Measurements from ENCODE around the gene PMP22. TPM values are rescaled to one million over a fixed set of nuclear protein-coding genes. Genes with fewer than 3 reads are reported as not detected.

The PMP22 gene
- total and polyA plus RNA-seq, 2 donors (not counting 3 experiments of a cell fraction or from before 2014, with no cell fraction given), result 67.2 to 103 TPM

GRCh38 chr17:15270628-15271381 is 5.7 kb upstream of the PMP22 start:
- BruUV-seq (replicated peaks), result no TSS peak
- no peak overlapping the region for H3K9ac ChIP-seq (replicated peaks; ENCODE audit: extremely low read depth, insufficient read depth, low read length)
- no peak overlapping the region for H3K27ac ChIP-seq (ENCODE audit: insufficient read depth, low read depth, low read length)
- H3K4me3 ChIP-seq (replicated peaks in 1 of 3; ENCODE audit: insufficient read depth in 1 of 3, low read depth in 1 of 3, low read length in 3 of 3), result no peak overlapping the region
- DNase-seq (ENCODE audit: low read depth, low spot score) (no peak), FAIRE-seq (no peak)
- no peaks in the 10 kb centered on the region for H3K79me2 ChIP-seq (ENCODE audit: control insufficient read depth, insufficient read depth, low read length)
- POLR2A ChIA-PET, result no interaction called here
- no peak overlapping the region for H2AFZ ChIP-seq (ENCODE audit: low read depth, low read length)
- no peak for TF ChIP-seq CTCF (IDR thresholded peaks at IDR 0.05; ENCODE audit: extremely low read depth in 1 of 2, insufficient read depth in 1 of 2, low read depth in 1 of 2, low read length in 2 of 2)
- TF ChIP-seq POLR2A (IDR thresholded peaks at IDR 0.05; ENCODE audit: low read depth, low read length), result no peak
- no peak for TF ChIP-seq MAX (IDR thresholded peaks at IDR 0.05; ENCODE audit: insufficient read depth, insufficient read length)
- TF ChIP-seq EZH2 (IDR thresholded peaks at IDR 0.05; ENCODE audit: borderline replicate concordance, low read depth, low read length, severe bottlenecking), result no peak
- TF ChIP-seq JUN (IDR thresholded peaks at IDR 0.05; ENCODE audit: borderline replicate concordance, insufficient read depth, insufficient read length, low read depth), result no peak
- no peak for TF ChIP-seq FOS (IDR thresholded peaks at IDR 0.05; ENCODE audit: borderline replicate concordance, insufficient read depth, low read length)
- TF ChIP-seq MYC (IDR thresholded peaks at IDR 0.05; ENCODE audit: low read depth, low read length), result no peak
- no peak for TF ChIP-seq GATA2 (IDR thresholded peaks at IDR 0.05; ENCODE audit: insufficient read depth, insufficient read length, low read depth, low read length)
- no peak for TF ChIP-seq POLR2AphosphoS5 (IDR thresholded peaks at IDR 0.05; ENCODE audit: insufficient read depth, low read depth, low read length)
- H3K9me1 ChIP-seq (replicated peaks; ENCODE audit: control insufficient read depth, extremely low read depth, insufficient read depth, low read length), result no peaks in the 10 kb centered on the region
- H3K27me3 ChIP-seq (ENCODE audit: control insufficient read depth in 2 of 2, insufficient read depth in 2 of 2, low read length in 2 of 2), result peaks cover 2 to 10% of the 10 kb centered on the region in 2 experiments
- no peaks in the 10 kb centered on the region for H3K9me3 ChIP-seq (replicated peaks; ENCODE audit: control insufficient read depth, insufficient read depth, low read length)
- dilution Hi-C loops (cut with MboI; ENCODE audit: extremely low pct_ligation_motif_present, low sequenced_read_pairs) (no loop called here), intact Hi-C loops (cut with micrococcal nuclease) (no loop called here)
- no peaks in the 10 kb centered on the region for H3K4me1 ChIP-seq (ENCODE audit: control insufficient read depth, extremely low read depth, insufficient read depth, low read length)
- no peaks in the 10 kb centered on the region for H3K36me3 ChIP-seq (ENCODE audit: control insufficient read depth in 2 of 2, extremely low read depth in 1 of 2, insufficient read depth in 2 of 2, low read length in 2 of 2)
- H4K20me1 ChIP-seq (replicated peaks; ENCODE audit: control insufficient read depth, extremely low read depth, insufficient read depth, low read length), result no peaks in the 10 kb centered on the region
- CTCF ChIA-PET, result interaction anchor here (2.8 kb wide), 1 partner anchor 232 kb away, joined by 10 read pairs; no protein-coding TSS in a partner anchor
- H3K4me2 ChIP-seq (ENCODE audit: insufficient read depth, low read length), result no peak overlapping the region
